ENCODE data around the gene C11orf16. TPM values are rescaled to one million over a fixed set of nuclear protein-coding genes. Genes with fewer than 3 reads are reported as not detected.

Gene C11orf16
- total and polyA plus RNA-seq, 2 experiments from 2014 or later: not detected

- H3K27me3 ChIP-seq: no peaks in the 10 kb centered on the region
- H2AFZ ChIP-seq: peak overlapping the region; percentile 9
- no peak overlapping the region for H3K4me3 ChIP-seq
- TF ChIP-seq CTCF (IDR thresholded peaks at IDR 0.05; ENCODE audit: poor library complexity): no peak
- TF ChIP-seq EZH2 (IDR thresholded peaks at IDR 0.05; ENCODE audit: borderline replicate concordance): no peak
- TF ChIP-seq EZH2phosphoT487 (IDR thresholded peaks at IDR 0.05; ENCODE audit: low read depth, severe bottlenecking, unreplicated experiment): no peak
- H3K4me1 ChIP-seq (ENCODE audit: insufficient read depth): no peaks in the 10 kb centered on the region
- 25% methylated on average over 14 of the region's 14 CpGs for WGBS (ENCODE audit: low lambda C conversion rate, missing lambda C conversion rate)
- peak overlapping the region; percentile 56 for H3K27ac ChIP-seq
- no peaks in the 10 kb centered on the region for H3K79me2 ChIP-seq
- peak; percentile 78 for DNase-seq (ENCODE audit: low spot score)
- peak overlapping the region; percentile 57 for H3K4me2 ChIP-seq
- no peaks in the 10 kb centered on the region for H3K9me2 ChIP-seq (replicated peaks; ENCODE audit: insufficient read depth)
- no peaks in the 10 kb centered on the region for H3K36me3 ChIP-seq (replicated peaks; ENCODE audit: insufficient read depth, low read depth)
- H3K9me3 ChIP-seq (ENCODE audit: low read depth): no peaks in the 10 kb centered on the region
- no peaks in the 10 kb centered on the region for H4K20me1 ChIP-seq (ENCODE audit: insufficient read depth, poor library complexity, severe bottlenecking)
Measured at GRCh38 chr11:8934742-8935488, 2.2 kb upstream of the C11orf16 start.

GRCh38 chr11:8933931-8934330 lies 1.2 kb upstream of the C11orf16 start:
- no peaks in the 10 kb centered on the region for H3K9me3 ChIP-seq (ENCODE audit: low read depth)
- no peak overlapping the region for H2AFZ ChIP-seq
- no peak overlapping the region for H3K4me2 ChIP-seq
- 92% methylated on average over 6 of the region's 6 CpGs for WGBS (ENCODE audit: low lambda C conversion rate, missing lambda C conversion rate)
- DNase-seq (ENCODE audit: low spot score): no peak
- H4K20me1 ChIP-seq (ENCODE audit: insufficient read depth, poor library complexity, severe bottlenecking): no peaks in the 10 kb centered on the region
- H3K4me1 ChIP-seq (ENCODE audit: insufficient read depth): no peaks in the 10 kb centered on the region
- no peaks in the 10 kb centered on the region for H3K27me3 ChIP-seq
- no peaks in the 10 kb centered on the region for H3K36me3 ChIP-seq (replicated peaks; ENCODE audit: insufficient read depth, low read depth)
- no peaks in the 10 kb centered on the region for H3K9me2 ChIP-seq (replicated peaks; ENCODE audit: insufficient read depth)
- TF ChIP-seq EZH2phosphoT487 (IDR thresholded peaks at IDR 0.05; ENCODE audit: low read depth, severe bottlenecking, unreplicated experiment): no peak
- TF ChIP-seq EZH2 (IDR thresholded peaks at IDR 0.05; ENCODE audit: borderline replicate concordance): no peak
- no peaks in the 10 kb centered on the region for H3K79me2 ChIP-seq
- no peak overlapping the region for H3K27ac ChIP-seq
- H3K4me3 ChIP-seq: no peak overlapping the region

- DNase-seq (ENCODE audit: low spot score): no peak
- no peaks in the 10 kb centered on the region for H3K4me1 ChIP-seq (ENCODE audit: insufficient read depth)
- H3K36me3 ChIP-seq (replicated peaks; ENCODE audit: insufficient read depth, low read depth): no peaks in the 10 kb centered on the region
- H3K4me3 ChIP-seq: no peak overlapping the region
- no peaks in the 10 kb centered on the region for H3K9me2 ChIP-seq (replicated peaks; ENCODE audit: insufficient read depth)
- H3K4me2 ChIP-seq: no peak overlapping the region
- H3K27ac ChIP-seq: no peak overlapping the region
- no peaks in the 10 kb centered on the region for H3K9me3 ChIP-seq (ENCODE audit: low read depth)
- no peaks in the 10 kb centered on the region for H3K79me2 ChIP-seq
- WGBS (ENCODE audit: low lambda C conversion rate, missing lambda C conversion rate): 87% methylated on average over 12 of the region's 12 CpGs
- H2AFZ ChIP-seq: no peak overlapping the region
- H4K20me1 ChIP-seq (ENCODE audit: insufficient read depth, poor library complexity, severe bottlenecking): no peaks in the 10 kb centered on the region
- no peaks in the 10 kb centered on the region for H3K27me3 ChIP-seq
- TF ChIP-seq EZH2 (IDR thresholded peaks at IDR 0.05; ENCODE audit: borderline replicate concordance): no peak
- no peak for TF ChIP-seq EZH2phosphoT487 (IDR thresholded peaks at IDR 0.05; ENCODE audit: low read depth, severe bottlenecking, unreplicated experiment)
- TF ChIP-seq CTCF (IDR thresholded peaks at IDR 0.05; ENCODE audit: poor library complexity): no peak
Measured at GRCh38 chr11:8930456-8931175, 2.1 kb downstream of the C11orf16 start.
